BJ (cell line): ENCODE data around the gene UQCRHL. TPM values are rescaled to one million over a fixed set of nuclear protein-coding genes. Genes with fewer than 3 reads are reported as not detected.
"Not testable (repeated sequence)": the region's sequence is repeated elsewhere in the genome, so short reads cannot be mapped to it uniquely, and the experiment has no call there.

Source experiments
- CTCF ChIA-PET: fragments of 350-600 bp; formaldehyde crosslinking; extraction: SDS; loops from one replicate; lab custom pipeline; 2021; ENCODE audit warnings: antibody characterized with exemption, inconsistent platforms; lab: Yijun Ruan, JAX
- POLR2A ChIA-PET: fragments of 300-600 bp; sonication (Branson Sonifier 250); formaldehyde crosslinking; extraction: SDS; loops from one replicate; lab custom pipeline; 2021; ENCODE audit warnings: antibody characterized with exemption; lab: Charles Lee
- DNase-seq: peaks from one replicate; pipeline ENCODE4 v3.0.0-alpha.2; 2011; ENCODE audit warnings: low read depth
- H3K27me3 ChIP-seq: 2 replicates; pipeline ENCODE4 v1.6.0; 2011; ENCODE audit warnings: low read length; ENCODE audit not compliant: control insufficient read depth, insufficient read depth
- H3K36me3 ChIP-seq: 2 replicates; pipeline ENCODE4 v1.5.1; 2011; ENCODE audit warnings: low read length; ENCODE audit not compliant: control insufficient read depth, insufficient read depth
- H3K4me3 ChIP-seq: 2 replicates; pipeline ENCODE4 v1.5.1; 2011; ENCODE audit warnings: low read depth, mild to moderate bottlenecking, control low read depth, low read length
- CTCF ChIP-seq: IDR thresholded peaks from 2 replicates; pipeline ENCODE4 v1.5.1; 2011; ENCODE audit warnings: low read depth, mild to moderate bottlenecking, control low read depth, inconsistent platforms, low read length, moderate library complexity; ENCODE audit not compliant: insufficient read depth
- polyA plus RNA-seq: library from polyadenylated mRNA; depleted of rRNA; stranded (reverse); fragments of >200 nt; gene quantifications from 2 replicates; pipeline ENCODE4 v1.2.3, GENCODE V29; 2011

UQCRHL gene
- polyA plus RNA-seq, 1 experiment = 0.56 TPM

- Histone ChIP-seq H3K4me3 (peak overlapping the region; percentile 88), H3K27me3 (no peaks in the 10 kb centered on the region), H3K36me3 (no peaks in the 10 kb centered on the region)
- ChIA-PET POLR2A (interaction anchor here (0.7 to 1.2 kb wide), 3 partner anchors 18 to 38 kb away, joined by 3 to 25 read pairs (median 13); no protein-coding TSS in a partner anchor), CTCF (interaction anchor here (1.1 to 1.3 kb wide), 2 partner anchors 19 to 160 kb away, joined by 3 to 4 read pairs; no protein-coding TSS in a partner anchor)
- DNase-seq = no peak
- no peak for TF ChIP-seq CTCF
These were observed 27.2 kb upstream of the UQCRHL start for GRCh38 chr1:15834406-15835204.

DNA sequence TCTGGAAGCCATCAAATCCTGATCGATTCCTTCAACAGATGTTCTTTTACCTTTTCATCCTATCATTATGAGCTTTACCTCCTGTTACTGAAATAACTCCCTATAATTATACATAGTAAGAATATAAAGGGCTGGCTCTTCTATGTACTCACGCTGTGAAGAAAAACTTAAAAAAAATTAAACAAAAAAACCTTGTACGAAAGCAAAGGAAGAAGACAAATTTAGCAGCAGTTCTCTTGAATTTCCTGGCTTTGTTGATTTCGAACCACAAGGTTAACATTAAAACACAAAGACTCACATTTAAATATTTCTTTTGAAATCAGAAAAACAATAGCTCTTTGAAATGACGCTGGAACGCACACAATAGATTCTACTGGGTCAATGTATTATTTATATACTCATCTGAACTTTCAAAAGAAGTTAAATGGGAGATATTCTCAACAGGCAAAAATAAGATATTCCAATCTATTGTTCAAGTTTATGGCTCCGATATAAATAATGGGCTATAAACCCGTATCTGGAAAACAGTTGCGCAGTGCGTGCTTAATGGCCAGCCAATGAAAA, 26.5 kb upstream of the UQCRHL start:
- Histone ChIP-seq H3K4me3 (peak overlapping the region; percentile 88), H3K36me3 (no peaks in the 10 kb centered on the region), H3K27me3 (no peaks in the 10 kb centered on the region)
- ChIA-PET POLR2A (interaction anchor here (0.7 to 1.2 kb wide), 4 partner anchors 17 to 38 kb away, joined by 3 to 25 read pairs (median 14); no protein-coding TSS in a partner anchor), CTCF (interaction anchor here (1.1 to 1.3 kb wide), 2 partner anchors 19 to 161 kb away, joined by 3 to 4 read pairs; no protein-coding TSS in a partner anchor)
- TF ChIP-seq CTCF = no peak
- peak; percentile 58 for DNase-seq

GRCh38 chr1:15833069-15833679, 25.7 kb upstream of the UQCRHL start:
- DNase-seq = no peak
- ChIA-PET POLR2A (interaction anchor here (0.7 to 1.2 kb wide), 3 partner anchors 18 to 37 kb away, joined by 13 to 25 read pairs (median 15); no protein-coding TSS in a partner anchor), CTCF (interaction anchor here (0.6 to 1.4 kb wide), 3 partner anchors 10 to 162 kb away, joined by 3 to 4 read pairs (median 4); no protein-coding TSS in a partner anchor)
- Histone ChIP-seq H3K4me3 (peak overlapping the region; percentile 88), H3K27me3 (no peaks in the 10 kb centered on the region), H3K36me3 (no peaks in the 10 kb centered on the region)
- TF ChIP-seq CTCF = no peak

GRCh38 chr1:15830258-15830657, 22.8 kb upstream of the UQCRHL start:
- POLR2A ChIA-PET = no interaction called here
- TF ChIP-seq CTCF = no peak
- Histone ChIP-seq H3K4me3 (no peak overlapping the region), H3K27me3 (no peaks in the 10 kb centered on the region), H3K36me3 (no peaks in the 10 kb centered on the region)
- CTCF ChIA-PET = interaction anchor here (1.1 to 1.6 kb wide), 2 partner anchors 15 to 178 kb away, joined by 3 to 4 read pairs; no protein-coding TSS in a partner anchor
- DNase-seq = no peak

DNA sequence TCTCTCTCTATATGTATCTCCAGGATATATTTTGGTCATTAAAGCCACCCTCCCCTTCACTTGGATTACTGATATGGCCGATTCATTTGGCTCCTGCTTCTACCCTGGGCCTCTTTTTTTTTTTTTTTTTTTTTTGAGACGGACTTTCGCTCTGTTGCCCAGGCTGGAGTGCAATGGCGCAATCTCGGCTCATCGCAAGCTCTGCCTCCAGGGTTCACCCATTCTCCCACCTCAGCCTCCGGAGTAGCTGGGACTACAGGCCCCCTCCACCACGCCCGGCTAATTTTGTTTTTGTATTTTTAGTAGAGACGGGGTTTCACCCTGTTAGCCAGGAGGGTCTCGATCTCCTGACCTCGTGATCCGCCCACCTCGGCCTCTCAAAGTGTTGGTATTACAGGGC, 21.5 kb upstream of the UQCRHL start:
- H3K27me3 ChIP-seq, H3K36me3 ChIP-seq, H3K4me3 ChIP-seq, POLR2A ChIA-PET, DNase-seq: not testable (repeated sequence)
- CTCF ChIA-PET = interaction anchor here (1.6 kb wide), 1 partner anchor 13 kb away, joined by 4 read pairs; no protein-coding TSS in a partner anchor

DNA sequence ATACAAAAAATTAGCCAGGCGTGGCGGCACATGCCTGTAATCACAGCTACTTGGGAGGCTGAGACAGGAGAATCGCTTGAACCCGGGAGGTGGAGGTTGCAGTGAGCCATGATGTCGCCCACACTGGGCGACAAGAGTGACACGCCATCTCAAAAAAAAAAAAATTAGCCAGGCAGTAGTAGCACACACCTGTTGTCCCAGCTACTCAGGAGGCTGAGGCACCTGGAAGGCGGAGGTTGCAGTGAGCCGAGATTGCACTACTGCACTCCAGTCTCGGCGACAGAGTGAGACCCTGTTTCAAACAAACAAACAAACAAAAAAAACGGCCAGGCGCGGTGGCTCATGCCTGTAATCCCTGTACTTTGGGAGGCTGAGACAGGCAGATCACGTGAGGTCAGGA, 20.1 kb upstream of the UQCRHL start:
- H3K27me3 ChIP-seq, H3K36me3 ChIP-seq, DNase-seq, POLR2A ChIA-PET, CTCF ChIA-PET, H3K4me3 ChIP-seq: not testable (repeated sequence)
